ENCODE data around the gene TENT4A. TPM values are rescaled to one million over a fixed set of nuclear protein-coding genes. Genes with fewer than 3 reads are reported as not detected.

TENT4A gene
- total and polyA plus RNA-seq, 2 donors = 13.0 to 26.8 TPM

DNA sequence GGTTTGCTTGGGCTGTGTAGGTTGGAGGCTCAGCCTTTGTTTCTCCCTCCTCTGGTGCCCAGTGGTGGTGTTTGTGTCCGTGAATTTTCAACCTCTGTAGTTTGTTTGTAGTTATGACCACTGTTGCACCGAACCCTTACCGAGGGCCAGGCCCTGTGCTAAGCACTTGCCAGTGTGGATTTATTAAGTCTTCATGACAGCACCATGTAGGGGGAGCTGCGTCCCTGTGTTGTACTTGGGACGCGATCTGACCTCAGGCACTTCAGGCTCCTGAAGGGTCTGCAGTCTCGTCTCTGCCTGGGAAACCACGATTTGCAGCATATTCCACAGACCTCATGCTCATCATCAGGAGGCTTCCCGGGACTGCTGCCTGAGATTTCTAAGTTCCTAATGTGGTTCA, 12.8 kb downstream of the TENT4A start:
- Histone ChIP-seq H3K27ac (ENCODE audit: low read depth) (no peak overlapping the region), H3K4me1 (ENCODE audit: insufficient read depth) (no peaks in the 10 kb centered on the region), H3K4me3 (ENCODE audit: low read depth, low read length) (no peak overlapping the region), H3K36me3 (ENCODE audit: insufficient read depth) (no peaks in the 10 kb centered on the region)
- 88% methylated on average over 9 of the region's 9 CpGs for WGBS
- no peak for DNase-seq (ENCODE audit: extremely low spot score)

DNA sequence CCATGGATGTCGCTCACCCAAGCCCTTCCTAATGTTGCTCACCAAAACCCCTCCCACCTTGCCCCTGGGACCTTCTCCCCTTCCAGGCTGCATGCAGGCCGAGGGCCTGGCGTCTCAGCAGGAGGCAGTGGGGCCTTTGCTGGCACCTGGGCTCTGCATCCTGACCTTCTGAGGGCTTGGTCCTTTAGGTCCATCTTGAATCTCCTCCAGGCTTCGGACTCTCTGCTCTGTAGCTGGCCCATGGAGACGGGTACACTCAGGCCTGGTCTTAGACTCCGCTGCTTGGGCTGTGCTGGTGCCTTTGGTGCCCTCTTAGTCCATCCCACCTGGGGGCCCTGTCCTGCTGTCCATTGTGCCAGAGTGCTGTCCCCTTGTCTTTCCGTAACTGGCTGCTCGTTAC, 14.0 kb downstream of the TENT4A start:
- Histone ChIP-seq H3K36me3 (ENCODE audit: insufficient read depth) (no peaks in the 10 kb centered on the region), H3K4me3 (ENCODE audit: low read depth, low read length) (no peak overlapping the region), H3K27ac (ENCODE audit: low read depth) (no peak overlapping the region), H3K4me1 (ENCODE audit: insufficient read depth) (peaks cover 3% of the 10 kb centered on the region)
- WGBS = 96% methylated on average over 8 of the region's 8 CpGs
- no peak for DNase-seq (ENCODE audit: extremely low spot score)

DNA sequence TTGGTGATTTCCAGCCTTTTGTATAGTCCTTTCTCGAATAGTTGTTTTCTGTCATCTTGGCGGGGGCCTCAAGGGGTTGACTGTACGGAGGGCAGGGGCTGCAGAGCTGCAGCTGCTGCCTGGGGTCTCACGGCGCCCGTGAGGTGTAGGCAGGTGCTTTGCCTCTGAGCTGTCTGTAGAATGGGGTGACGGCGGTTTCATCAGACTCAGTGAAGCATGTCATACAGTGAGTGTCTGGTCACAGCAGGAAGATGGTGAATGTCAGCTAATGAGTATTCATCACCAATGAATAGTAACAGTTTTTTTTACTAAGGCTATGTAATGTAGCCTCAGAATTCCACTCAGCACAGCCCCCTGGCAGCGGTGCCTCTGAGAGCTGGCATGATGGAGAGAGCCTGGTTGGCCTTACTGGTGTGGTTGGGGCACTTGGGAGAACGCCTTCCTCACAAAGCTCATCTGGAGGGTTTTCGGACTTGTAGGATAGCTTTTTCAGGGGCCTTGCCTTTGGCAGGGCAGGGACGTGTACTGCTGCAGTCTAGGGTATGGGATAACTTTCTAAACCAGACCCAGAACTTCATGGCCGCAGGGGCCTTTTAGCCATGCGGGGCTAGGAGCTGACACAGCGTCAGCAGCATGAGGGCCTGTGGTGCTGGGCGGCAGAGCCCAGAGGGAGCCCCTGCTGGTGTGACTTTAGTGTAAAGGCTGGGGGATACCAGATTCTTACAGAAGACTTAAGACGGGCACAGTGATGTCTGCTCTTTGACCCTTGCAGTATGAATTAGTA, 15.0 kb downstream of the TENT4A start:
- 84% methylated on average over 17 of the region's 17 CpGs for WGBS
- Histone ChIP-seq H3K4me3 (ENCODE audit: low read depth, low read length) (no peak overlapping the region), H3K27ac (ENCODE audit: low read depth) (no peak overlapping the region), H3K4me1 (ENCODE audit: insufficient read depth) (peaks cover 3% of the 10 kb centered on the region), H3K36me3 (ENCODE audit: insufficient read depth) (no peaks in the 10 kb centered on the region)
- DNase-seq (ENCODE audit: extremely low spot score) = no peak

DNA sequence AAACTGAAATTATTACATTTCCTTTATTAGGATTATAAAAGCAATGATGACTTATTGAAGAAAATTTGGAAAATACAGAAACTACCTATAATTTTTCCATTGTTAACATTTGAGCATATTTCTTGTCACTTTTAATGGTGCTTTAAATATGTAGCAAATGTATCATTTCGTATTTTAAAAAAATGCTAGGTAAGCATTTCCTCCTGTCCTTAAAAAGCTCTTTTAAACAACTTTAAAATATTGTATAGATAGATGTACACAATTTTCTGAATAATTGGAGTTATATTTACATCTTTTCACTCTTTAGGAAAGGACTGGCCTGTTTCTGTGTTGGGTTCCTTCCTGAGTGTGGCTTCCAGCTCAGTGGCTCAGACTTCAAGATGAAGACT, 15.6 kb downstream of the TENT4A start:
- 91% methylated on average over 1 of the region's 1 CpG for WGBS
- Histone ChIP-seq H3K27ac (ENCODE audit: low read depth) (no peak overlapping the region), H3K4me1 (ENCODE audit: insufficient read depth) (peaks cover 3% of the 10 kb centered on the region), H3K4me3 (ENCODE audit: low read depth, low read length) (no peak overlapping the region), H3K36me3 (ENCODE audit: insufficient read depth) (no peaks in the 10 kb centered on the region)
- DNase-seq (ENCODE audit: extremely low spot score) = no peak

DNA sequence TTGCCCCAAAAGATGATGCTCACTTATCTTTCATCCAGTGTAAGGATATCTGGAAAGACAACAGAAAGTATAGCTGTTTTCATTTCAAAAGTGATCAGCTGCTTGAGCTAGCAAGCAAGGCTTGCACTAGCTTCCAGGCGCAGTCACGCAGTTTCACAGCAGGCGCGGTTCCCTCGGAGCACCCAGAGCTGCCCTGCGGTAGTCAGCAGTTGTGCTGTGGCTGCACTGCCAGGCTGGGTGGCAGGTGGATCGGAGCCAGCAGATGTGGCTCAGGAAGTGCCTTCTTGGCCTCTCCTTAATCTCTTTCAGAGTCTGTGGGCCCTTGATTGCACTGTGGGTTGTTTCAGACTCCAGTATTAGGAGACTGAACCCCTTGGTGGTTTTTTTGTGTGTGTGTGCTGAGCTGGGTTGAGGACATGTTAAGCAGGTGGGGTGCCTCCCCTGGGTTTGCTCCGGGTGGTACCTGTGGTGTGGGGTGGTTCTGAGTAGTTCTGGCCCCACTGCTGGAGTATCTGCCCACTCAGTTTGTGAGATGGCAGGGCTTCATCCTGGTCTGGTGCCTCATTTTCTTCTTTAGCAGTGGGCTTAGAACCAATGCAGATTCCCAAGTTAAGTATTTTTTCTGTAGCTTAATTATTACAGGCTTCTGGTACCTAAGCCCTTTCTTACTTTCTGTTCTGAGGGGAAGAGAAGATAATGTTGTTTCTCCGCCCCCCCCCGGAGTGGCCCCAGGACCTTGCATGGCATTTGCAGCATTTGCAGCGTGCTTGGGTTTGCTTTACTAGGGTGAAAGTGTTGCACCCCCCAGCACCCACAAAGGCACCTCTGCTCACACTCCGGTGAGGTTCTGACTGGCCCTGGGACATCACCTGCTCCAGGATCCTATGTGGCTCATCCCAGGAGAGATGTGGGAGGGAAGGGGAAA, 16.4 kb downstream of the TENT4A start:
- no peaks in the 10 kb centered on the region for H3K36me3 ChIP-seq (ENCODE audit: insufficient read depth)
- H3K4me3 ChIP-seq (ENCODE audit: low read depth, low read length) = no peak overlapping the region
- WGBS = 85% methylated on average over 12 of the region's 12 CpGs
- peaks cover 3% of the 10 kb centered on the region for H3K4me1 ChIP-seq (ENCODE audit: insufficient read depth)
- DNase-seq (ENCODE audit: extremely low spot score) = no peak
- no peak overlapping the region for H3K27ac ChIP-seq (ENCODE audit: low read depth)

DNA sequence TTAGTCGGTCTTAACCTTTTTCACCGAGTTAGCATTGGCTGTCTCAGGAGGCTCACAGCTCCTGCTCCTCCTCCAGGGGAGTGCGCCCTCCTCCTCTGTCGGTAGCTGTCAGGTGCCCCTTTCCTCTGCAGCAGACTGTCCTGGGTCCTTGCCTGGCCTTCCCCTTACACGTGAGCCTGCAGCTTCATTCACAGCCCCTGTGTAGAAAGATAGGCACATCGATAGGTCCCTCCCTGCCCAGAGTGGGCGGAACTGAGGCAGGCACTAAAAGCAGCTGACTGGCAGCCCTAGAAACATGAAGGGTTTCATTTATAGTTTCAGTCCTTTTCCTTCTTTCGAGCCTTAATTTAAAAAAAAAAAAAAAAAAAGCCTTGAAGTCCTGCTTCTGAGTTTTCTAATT, 17.2 kb downstream of the TENT4A start:
- Histone ChIP-seq H3K36me3 (ENCODE audit: insufficient read depth) (no peaks in the 10 kb centered on the region), H3K27ac (ENCODE audit: low read depth) (no peak overlapping the region), H3K4me3 (ENCODE audit: low read depth, low read length) (no peak overlapping the region), H3K4me1 (ENCODE audit: insufficient read depth) (peaks cover 3% of the 10 kb centered on the region)
- 70% methylated on average over 8 of the region's 8 CpGs for WGBS
- DNase-seq (ENCODE audit: extremely low spot score) = no peak

DNA sequence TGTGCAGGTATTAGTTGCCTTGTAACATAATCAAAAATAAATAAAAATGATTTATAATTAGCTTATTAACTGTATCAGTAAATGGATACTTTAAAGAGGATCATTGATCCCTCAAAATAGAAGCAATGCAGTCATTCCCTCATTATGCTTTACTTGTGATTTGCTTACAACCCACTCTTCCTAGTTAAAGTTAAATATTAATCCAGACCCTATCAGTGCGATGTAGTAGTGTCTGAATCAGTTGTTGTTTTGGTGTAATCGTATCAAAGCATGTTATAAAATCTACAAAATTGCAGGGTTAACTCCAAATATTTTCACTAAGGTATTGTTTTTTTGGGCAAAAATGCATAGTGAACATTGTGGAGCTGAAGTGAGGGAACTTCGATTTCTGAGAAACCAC, 17.6 kb downstream of the TENT4A start:
- H3K27ac ChIP-seq (ENCODE audit: low read depth) = no peak overlapping the region
- H3K4me3 ChIP-seq (ENCODE audit: low read depth, low read length) = no peak overlapping the region
- WGBS = 87% methylated on average over 3 of the region's 3 CpGs
- peaks cover 3% of the 10 kb centered on the region for H3K4me1 ChIP-seq (ENCODE audit: insufficient read depth)
- no peak for DNase-seq (ENCODE audit: extremely low spot score)
- no peaks in the 10 kb centered on the region for H3K36me3 ChIP-seq (ENCODE audit: insufficient read depth)

DNA sequence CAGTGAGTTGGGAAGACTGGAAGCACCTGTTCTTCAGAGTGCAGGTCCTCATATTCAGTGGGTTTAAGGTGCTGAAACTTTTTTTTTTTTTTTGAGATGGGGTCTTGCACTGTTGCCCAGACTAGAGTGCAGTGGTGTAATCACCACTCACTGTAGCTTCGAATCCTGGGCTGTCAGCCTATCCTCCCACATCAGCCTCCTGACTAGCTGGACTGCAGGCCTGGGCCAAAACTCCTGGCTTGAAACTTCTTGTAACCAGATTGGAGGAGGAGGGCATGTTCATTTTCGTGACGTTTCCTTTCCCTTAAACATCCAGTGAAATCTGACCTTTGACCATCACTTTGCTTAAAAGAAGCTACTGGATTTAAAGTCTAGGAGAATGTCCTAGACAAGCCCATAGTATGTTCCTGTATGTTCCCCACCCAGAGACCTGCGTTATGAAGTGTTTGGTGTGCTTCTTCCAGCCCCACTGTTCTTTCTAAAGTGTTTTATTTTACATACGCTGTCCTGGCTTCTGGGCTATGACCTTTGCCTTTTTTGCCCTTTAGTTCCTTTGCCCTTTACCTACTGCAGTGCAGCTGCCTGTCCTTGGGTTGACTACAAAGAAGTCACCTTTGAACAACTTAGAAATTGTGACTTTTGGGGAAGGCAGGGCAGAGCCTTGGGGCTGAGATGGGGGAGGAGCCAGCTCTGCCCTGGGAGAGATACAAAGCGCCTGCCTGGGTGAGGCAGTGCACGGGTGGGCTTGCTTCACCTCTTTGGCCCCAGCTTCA, 18.4 kb downstream of the TENT4A start:
- Histone ChIP-seq H3K4me3 (ENCODE audit: low read depth, low read length) (no peak overlapping the region), H3K36me3 (ENCODE audit: insufficient read depth) (no peaks in the 10 kb centered on the region), H3K4me1 (ENCODE audit: insufficient read depth) (peaks cover 3% of the 10 kb centered on the region), H3K27ac (ENCODE audit: low read depth) (no peak overlapping the region)
- 61% methylated on average over 7 of the region's 7 CpGs for WGBS
- no peak for DNase-seq (ENCODE audit: extremely low spot score)

DNA sequence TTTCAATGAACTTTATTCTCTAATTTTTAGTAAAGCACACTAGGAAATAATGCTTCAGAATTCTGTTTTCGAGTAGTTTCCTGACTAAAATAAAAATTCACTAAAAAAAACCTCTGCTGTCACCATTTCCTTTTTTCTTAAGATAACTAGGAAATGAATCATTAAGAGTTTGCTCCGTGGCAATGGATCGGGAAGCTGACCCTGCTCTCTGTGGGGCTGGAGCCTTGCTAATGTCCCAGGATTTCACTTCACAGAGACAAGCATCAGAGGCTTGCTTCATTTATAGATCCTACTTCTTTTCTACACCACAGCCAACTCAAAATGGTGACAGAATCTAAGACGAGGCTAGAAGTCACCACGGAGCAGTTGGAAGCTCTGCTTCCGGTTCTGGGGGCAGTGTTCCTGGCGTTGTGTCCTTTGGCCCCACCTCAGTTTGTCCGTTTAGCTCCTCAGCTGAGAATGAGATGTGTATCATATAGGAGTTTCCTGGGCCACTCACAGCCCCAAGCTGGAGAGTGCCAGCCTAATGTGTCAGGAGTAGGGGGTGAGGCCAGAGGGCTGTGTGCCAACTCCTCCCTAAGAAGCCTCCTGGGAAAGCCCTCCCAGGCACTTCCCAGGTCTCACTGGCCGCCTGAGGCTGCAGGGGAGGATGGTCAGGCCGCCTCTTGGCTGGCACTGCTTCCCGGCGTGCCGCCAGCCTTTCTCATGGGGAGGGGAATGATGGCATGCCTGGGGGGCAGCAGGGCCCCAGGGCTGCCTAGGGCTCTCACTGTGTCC, 19.6 kb downstream of the TENT4A start:
- H3K4me3 ChIP-seq (ENCODE audit: low read depth, low read length) = no peak overlapping the region
- DNase-seq (ENCODE audit: extremely low spot score) = no peak
- no peaks in the 10 kb centered on the region for H3K36me3 ChIP-seq (ENCODE audit: insufficient read depth)
- peaks cover 3% of the 10 kb centered on the region for H3K4me1 ChIP-seq (ENCODE audit: insufficient read depth)
- no peak overlapping the region for H3K27ac ChIP-seq (ENCODE audit: low read depth)
- 37% methylated on average over 13 of the region's 13 CpGs for WGBS

DNA sequence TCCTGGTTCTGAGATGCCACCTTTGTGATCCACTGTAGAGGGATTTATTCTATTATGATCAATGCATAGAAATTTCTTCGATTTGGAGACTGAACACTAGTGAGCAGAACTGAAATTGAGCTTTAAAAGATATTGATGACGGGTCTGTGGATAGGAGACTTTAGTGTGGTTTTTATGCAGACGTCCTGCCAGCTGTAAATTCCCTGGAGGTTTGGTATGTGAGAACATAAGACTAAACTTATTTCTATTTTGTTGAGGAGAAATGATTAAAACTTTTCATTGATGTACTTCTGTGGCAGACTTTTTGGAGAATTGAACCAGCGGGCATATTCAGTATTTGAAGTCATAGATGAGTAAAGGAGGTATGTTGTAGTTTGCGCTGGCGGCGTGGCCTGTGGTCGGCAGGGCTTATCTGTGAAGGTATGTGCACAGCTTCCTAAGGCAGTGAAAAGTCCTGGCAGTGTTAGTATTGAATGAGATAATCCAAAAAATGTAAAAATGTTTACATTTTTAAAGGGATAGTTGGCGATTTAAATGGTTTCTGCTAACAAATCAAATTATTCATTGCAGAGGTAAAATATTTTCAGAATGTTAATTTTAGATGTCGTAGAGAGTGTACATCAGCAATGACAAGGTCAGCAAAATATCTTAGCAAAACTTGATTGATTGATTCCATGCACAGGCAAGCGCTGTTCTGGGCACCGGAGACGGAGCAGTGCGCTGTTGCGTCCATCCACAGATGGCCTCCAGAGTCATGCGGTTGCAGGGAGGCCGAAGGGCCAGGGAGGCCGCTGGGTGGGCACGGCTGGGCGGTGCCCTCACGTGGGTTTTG, 20.4 kb downstream of the TENT4A start:
- Histone ChIP-seq H3K4me1 (ENCODE audit: insufficient read depth) (peaks cover 3% of the 10 kb centered on the region), H3K4me3 (ENCODE audit: low read depth, low read length) (no peak overlapping the region), H3K36me3 (ENCODE audit: insufficient read depth) (no peaks in the 10 kb centered on the region), H3K27ac (ENCODE audit: low read depth) (no peak overlapping the region)
- WGBS = 66% methylated on average over 21 of the region's 21 CpGs
- no peak for DNase-seq (ENCODE audit: extremely low spot score)

DNA sequence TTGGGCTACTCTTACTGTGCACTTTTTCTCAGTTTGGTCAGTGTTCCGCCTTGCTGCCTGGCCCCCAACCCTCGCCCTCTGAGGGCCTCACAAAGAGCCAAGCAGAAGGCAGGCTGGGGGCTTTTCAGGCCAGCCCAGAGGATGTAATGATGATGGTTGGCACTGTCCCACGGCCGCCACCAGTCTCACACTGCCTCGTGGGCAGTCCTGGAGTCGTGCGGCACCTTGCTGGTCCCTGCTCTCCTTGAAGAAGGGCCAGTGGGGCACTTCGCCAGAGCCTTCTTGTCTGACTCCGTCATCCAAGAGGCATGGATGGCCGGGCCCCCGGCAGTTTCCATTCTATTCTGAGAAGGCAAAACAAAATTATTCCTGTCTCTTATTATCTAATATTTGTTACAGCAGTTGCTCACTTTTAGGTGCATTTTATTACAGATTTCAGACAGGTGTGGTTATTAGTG, 21.0 kb downstream of the TENT4A start:
- WGBS = 65% methylated on average over 11 of the region's 11 CpGs
- DNase-seq (ENCODE audit: extremely low spot score) = no peak
- peaks cover 3% of the 10 kb centered on the region for H3K4me1 ChIP-seq (ENCODE audit: insufficient read depth)
- H3K27ac ChIP-seq (ENCODE audit: low read depth) = no peak overlapping the region
- H3K4me3 ChIP-seq (ENCODE audit: low read depth, low read length) = no peak overlapping the region
- H3K36me3 ChIP-seq (ENCODE audit: insufficient read depth) = no peaks in the 10 kb centered on the region

DNA sequence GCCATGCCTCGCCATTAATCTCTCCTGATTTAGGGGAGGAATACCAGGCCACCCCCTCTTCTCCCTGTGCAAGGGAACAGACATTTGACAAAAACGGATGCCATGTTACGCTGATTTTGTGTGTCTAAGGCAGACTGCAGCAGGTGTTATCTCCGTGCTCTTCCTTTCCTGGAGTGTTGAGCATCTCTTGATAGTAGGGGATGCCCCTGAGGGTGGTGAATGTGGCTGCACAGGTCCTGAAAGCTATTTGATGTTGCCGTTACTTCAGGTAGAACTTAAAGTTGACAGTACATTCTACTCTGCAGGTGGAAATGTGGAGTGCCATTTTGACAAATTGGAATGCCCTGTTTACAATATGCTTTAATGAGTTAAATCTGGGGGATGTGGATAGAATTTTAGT, 21.5 kb downstream of the TENT4A start:
- Histone ChIP-seq H3K36me3 (ENCODE audit: insufficient read depth) (no peaks in the 10 kb centered on the region), H3K4me3 (ENCODE audit: low read depth, low read length) (no peak overlapping the region), H3K27ac (ENCODE audit: low read depth) (no peak overlapping the region), H3K4me1 (ENCODE audit: insufficient read depth) (peaks cover 3% of the 10 kb centered on the region)
- DNase-seq (ENCODE audit: extremely low spot score) = no peak
- WGBS = 84% methylated on average over 5 of the region's 5 CpGs
